ENCODE results near the gene CPB2. TPM values are rescaled to one million over a fixed set of nuclear protein-coding genes. Genes with fewer than 3 reads are reported as not detected.

CPB2 gene
- total RNA-seq, 4 donors from 2014 or later, result not detected

DNA sequence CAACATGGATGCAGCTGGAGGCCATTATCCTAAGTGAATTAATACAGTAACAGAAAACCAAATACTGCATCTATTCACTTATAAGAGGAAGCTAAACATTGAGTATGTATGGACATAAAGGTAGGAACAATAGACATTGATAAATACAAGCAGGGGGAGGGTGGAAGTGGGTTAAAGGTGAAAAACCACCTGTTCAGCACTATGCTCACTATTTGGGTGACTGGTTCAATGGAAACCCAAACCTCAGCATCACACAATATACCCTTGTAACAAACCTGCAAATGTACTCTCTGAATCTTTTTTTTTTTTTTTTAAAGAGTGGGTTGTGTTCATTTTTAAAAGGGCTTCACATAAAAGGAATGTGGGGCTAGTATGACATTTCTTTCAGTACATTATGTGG lies 26.9 kb upstream of the CPB2 start:
- no peaks in the 10 kb centered on the region for H3K27me3 ChIP-seq
- TF ChIP-seq POLR2AphosphoS5 (IDR thresholded peaks at IDR 0.05), result no peak
- no peak for TF ChIP-seq EP300 (IDR thresholded peaks at IDR 0.05; ENCODE audit: low read depth)
- TF ChIP-seq, protein P1, sequence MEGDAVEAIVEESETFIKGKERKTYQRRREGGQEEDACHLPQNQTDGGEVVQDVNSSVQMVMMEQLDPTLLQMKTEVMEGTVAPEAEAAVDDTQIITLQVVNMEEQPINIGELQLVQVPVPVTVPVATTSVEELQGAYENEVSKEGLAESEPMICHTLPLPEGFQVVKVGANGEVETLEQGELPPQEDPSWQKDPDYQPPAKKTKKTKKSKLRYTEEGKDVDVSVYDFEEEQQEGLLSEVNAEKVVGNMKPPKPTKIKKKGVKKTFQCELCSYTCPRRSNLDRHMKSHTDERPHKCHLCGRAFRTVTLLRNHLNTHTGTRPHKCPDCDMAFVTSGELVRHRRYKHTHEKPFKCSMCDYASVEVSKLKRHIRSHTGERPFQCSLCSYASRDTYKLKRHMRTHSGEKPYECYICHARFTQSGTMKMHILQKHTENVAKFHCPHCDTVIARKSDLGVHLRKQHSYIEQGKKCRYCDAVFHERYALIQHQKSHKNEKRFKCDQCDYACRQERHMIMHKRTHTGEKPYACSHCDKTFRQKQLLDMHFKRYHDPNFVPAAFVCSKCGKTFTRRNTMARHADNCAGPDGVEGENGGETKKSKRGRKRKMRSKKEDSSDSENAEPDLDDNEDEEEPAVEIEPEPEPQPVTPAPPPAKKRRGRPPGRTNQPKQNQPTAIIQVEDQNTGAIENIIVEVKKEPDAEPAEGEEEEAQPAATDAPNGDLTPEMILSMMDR (IDR thresholded peaks at IDR 0.05), result no peak
- no peak for TF ChIP-seq POLR2A (IDR thresholded peaks at IDR 0.05)
- intact Hi-C loops (cut with DNase I; ENCODE audit: low total_unique reads) (no loop called here), in situ Hi-C loops (cut with MboI; ENCODE audit: low pct_ligation_motif_present in 1 of 4, low pct_unique_long_range_greater_than_20kb in 1 of 4, low sequenced_read_pairs in 3 of 4) (no loop called here)
- no peak overlapping the region for H3K27ac ChIP-seq
- H3K36me3 ChIP-seq, result no peaks in the 10 kb centered on the region
- no peak overlapping the region for H3K4me3 ChIP-seq
- no peaks in the 10 kb centered on the region for H3K9me3 ChIP-seq
- DNase-seq, result no peak
- no peaks in the 10 kb centered on the region for H3K4me1 ChIP-seq

DNA sequence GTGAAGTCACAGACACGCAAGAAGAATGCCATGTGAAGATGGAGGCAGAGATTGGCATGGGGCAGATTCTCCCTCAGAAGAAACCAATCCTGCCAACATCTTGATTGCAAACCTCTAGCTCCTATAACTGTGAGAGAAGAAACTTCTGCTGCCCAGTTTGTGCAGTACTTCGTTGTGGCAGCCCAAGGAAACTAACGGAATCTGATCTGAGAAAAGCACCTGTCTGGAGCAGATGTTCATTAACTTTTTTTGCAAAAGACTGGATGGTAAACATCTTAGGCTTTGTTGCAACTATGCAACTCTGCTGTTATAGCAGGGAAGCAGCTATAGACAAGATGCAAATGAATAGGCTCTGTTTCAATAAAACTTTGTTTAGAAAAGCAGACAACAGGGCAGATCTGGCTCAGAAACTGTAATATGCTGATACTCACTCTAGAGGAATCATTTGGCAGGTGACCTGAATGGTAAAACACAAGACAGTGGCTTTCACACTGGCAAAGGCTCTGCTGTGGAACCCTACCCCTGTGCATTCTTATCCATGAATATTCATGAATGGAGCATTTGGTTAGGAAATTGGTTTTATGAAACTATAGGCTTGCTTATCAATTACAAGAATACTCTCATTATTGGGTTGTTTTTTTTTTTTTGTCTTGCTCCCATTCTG lies 25.3 kb upstream of the CPB2 start:
- intact Hi-C loops (cut with DNase I; ENCODE audit: low total_unique reads), result loop anchor here (10.0 kb wide), 1 partner anchor 875 kb away; no protein-coding TSS in a partner anchor
- Histone ChIP-seq H3K4me3 (no peak overlapping the region), H3K4me1 (peaks cover 0 to 5% (median 0%) of the 10 kb centered on the region in 4 donors), H3K9me3 (no peaks in the 10 kb centered on the region), H3K27ac (no peak overlapping the region), H3K27me3 (no peaks in the 10 kb centered on the region), H3K36me3 (no peaks in the 10 kb centered on the region)
- in situ Hi-C loops (cut with MboI; ENCODE audit: low pct_ligation_motif_present in 1 of 4, low pct_unique_long_range_greater_than_20kb in 1 of 4, low sequenced_read_pairs in 3 of 4), result no loop called here
- 71 to 86% methylated on average over 2 to 3 of the region's 3 CpGs for WGBS, 2 donors (ENCODE audit: low coverage in 1 of 2)
- TF ChIP-seq POLR2A (IDR thresholded peaks at IDR 0.05) (no peak), EP300 (IDR thresholded peaks at IDR 0.05; ENCODE audit: low read depth) (no peak), POLR2AphosphoS5 (IDR thresholded peaks at IDR 0.05) (no peak)
- TF ChIP-seq, protein P1 (IDR thresholded peaks at IDR 0.05), result no peak
- no peak for DNase-seq

DNA sequence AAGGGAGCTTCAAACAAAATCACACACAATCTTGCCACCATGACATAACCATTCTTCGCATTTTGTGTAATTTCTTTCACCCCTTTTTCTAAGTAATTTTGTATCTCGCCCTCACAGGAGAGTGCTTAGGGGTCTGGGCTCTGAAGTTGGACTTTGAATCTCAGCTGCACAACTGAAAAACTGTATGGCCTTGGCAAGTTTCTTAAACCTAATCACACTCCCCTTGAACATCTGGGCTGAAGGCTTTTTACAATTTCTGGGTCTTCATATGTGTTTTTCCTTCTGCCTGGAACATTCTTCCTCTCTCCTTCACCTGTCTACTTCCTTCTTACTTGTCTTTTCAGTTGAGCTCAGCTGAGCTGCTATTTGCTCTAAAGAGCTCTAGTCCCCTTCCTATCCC lies 24.3 kb upstream of the CPB2 start:
- Histone ChIP-seq H3K27me3 (no peaks in the 10 kb centered on the region), H3K4me3 (no peak overlapping the region), H3K4me1 (peaks cover 0 to 5% (median 0%) of the 10 kb centered on the region in 4 donors), H3K27ac (no peak overlapping the region), H3K36me3 (no peaks in the 10 kb centered on the region), H3K9me3 (no peaks in the 10 kb centered on the region)
- WGBS, 2 donors (ENCODE audit: low coverage in 1 of 2), result 87 to 90% methylated on average over 2 of the region's 2 CpGs
- intact Hi-C loops (cut with DNase I; ENCODE audit: low total_unique reads), result loop anchor here (10.0 kb wide), 1 partner anchor 874 kb away; no protein-coding TSS in a partner anchor
- TF ChIP-seq EP300 (IDR thresholded peaks at IDR 0.05; ENCODE audit: low read depth) (no peak), POLR2AphosphoS5 (IDR thresholded peaks at IDR 0.05) (no peak), POLR2A (IDR thresholded peaks at IDR 0.05) (no peak)
- TF ChIP-seq, protein P1 (IDR thresholded peaks at IDR 0.05), result no peak
- no peak for DNase-seq
- in situ Hi-C loops (cut with MboI; ENCODE audit: low pct_ligation_motif_present in 1 of 4, low pct_unique_long_range_greater_than_20kb in 1 of 4, low sequenced_read_pairs in 3 of 4), result no loop called here

DNA sequence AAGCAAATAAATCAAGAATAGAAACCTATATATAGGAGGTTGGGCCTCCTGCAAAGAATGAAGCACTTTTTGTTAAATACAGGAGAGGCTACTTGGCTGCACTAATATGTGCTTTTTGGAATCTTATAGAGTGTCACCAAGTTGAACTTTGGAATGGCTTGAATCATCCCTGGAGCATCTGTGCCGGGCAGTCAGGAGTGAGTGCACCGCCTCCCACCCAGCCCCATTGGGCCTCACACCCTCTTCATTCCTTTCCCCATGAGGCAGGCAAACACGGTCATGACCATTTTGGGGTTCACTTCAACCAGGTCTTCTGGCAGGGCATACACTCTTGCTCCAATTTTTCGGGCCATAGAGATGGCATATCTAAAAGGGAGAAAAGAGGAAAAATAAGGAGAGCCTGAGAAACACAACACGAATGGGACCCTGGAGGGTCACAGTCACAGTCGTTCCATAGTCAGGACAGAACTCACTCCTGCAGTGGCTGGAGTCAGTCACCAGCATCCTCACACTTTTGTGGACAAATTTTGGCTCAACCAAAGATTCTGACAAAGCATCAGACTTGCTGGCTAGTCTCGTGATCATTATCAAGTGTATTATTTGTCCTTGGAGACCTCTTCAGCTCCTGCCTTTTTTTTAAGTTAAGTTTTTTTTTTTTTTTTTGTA lies 22.7 kb upstream of the CPB2 start:
- Histone ChIP-seq H3K9me3 (no peaks in the 10 kb centered on the region), H3K27ac (no peak overlapping the region), H3K4me3 (no peak overlapping the region), H3K4me1 (peaks cover 0 to 5% (median 0%) of the 10 kb centered on the region in 4 donors), H3K36me3 (no peaks in the 10 kb centered on the region), H3K27me3 (no peaks in the 10 kb centered on the region)
- no peak for DNase-seq
- 84 to 93% methylated on average over 4 to 7 of the region's 7 CpGs for WGBS, 2 donors (ENCODE audit: low coverage in 1 of 2)
- no peak for TF ChIP-seq EP300 (IDR thresholded peaks at IDR 0.05; ENCODE audit: low read depth)
- TF ChIP-seq, protein P1 (IDR thresholded peaks at IDR 0.05), result no peak
- no peak for TF ChIP-seq POLR2A (IDR thresholded peaks at IDR 0.05)
- no peak for TF ChIP-seq POLR2AphosphoS5 (IDR thresholded peaks at IDR 0.05)
- intact Hi-C loops (cut with DNase I; ENCODE audit: low total_unique reads) (loop anchor here (10.0 kb wide), 1 partner anchor 873 kb away; no protein-coding TSS in a partner anchor), in situ Hi-C loops (cut with MboI; ENCODE audit: low pct_ligation_motif_present in 1 of 4, low pct_unique_long_range_greater_than_20kb in 1 of 4, low sequenced_read_pairs in 3 of 4) (no loop called here)

Data from transverse colon (tissue), 4 donors.